Mesothelial cell of epicardium (in vitro differentiated cells): Measurements from ENCODE around the gene SNX13. TPM values are rescaled to one million over a fixed set of nuclear protein-coding genes. Genes with fewer than 3 reads are reported as not detected.

Source experiments
- DNase-seq, 2 experiments: peaks; one replicate each; pipeline ENCODE4 v3.0.0; 2021; ENCODE audit warnings: low spot score in 2 of 2; ENCODE audit not compliant: unreplicated experiment in 2 of 2
- H3K27ac Mint-ChIP-seq: 2 replicates; pipeline ENCODE4 v1.8.0; 2021; ENCODE audit warnings: mixed read lengths
- H3K27me3 Mint-ChIP-seq: 2 replicates; pipeline ENCODE4 v1.8.0; 2021; ENCODE audit warnings: low read depth, mixed read lengths
- H3K36me3 Mint-ChIP-seq: 2 replicates; pipeline ENCODE4 v1.8.0; 2021; ENCODE audit warnings: mixed read lengths
- H3K4me1 Mint-ChIP-seq: 2 replicates; pipeline ENCODE4 v1.8.0; 2021; ENCODE audit warnings: mixed read lengths
- H3K4me3 Mint-ChIP-seq: 2 replicates; pipeline ENCODE4 v1.8.0; 2021; ENCODE audit warnings: mild to moderate bottlenecking, moderate library complexity, mixed read lengths
- H3K9me3 Mint-ChIP-seq: 2 replicates; pipeline ENCODE4 v1.8.0; 2021; ENCODE audit warnings: mixed read lengths
- total RNA-seq: library from RNA; stranded (reverse); gene quantifications from 3 replicates; pipeline ENCODE4 v1.2.1, GENCODE V29; 2021
- TF ChIP-seq, protein P1 (sequence below): fragments of 200-600 bp; sonication (generic); IDR thresholded peaks from one replicate; pipeline ENCODE4 v1.5.0; 2021; ENCODE audit warnings: antibody characterized with exemption; ENCODE audit not compliant: unreplicated experiment

The SNX13 gene
- total RNA-seq, 1 donor from 2014 or later: 57.1 TPM

DNA sequence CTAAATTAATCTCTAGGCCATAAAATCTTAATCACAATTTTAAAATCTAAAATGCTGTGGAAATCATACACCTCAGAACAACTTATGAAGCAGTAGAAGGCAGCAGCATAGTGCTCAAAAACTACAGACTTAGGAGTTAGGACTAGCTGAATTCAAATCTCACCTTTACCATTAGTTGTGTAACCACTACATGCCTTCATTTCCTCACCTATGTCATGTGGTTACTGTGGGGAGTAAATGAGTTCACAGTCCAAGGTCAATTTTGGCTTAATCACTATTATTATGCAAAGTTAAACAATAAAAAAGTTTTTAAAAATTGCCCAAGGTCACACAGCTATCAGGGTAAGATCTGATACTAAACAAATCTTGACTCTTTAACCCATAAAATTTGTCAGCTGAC lies 37.0 kb downstream of the SNX13 start:
- DNase-seq: no peak
- TF ChIP-seq, protein P1, sequence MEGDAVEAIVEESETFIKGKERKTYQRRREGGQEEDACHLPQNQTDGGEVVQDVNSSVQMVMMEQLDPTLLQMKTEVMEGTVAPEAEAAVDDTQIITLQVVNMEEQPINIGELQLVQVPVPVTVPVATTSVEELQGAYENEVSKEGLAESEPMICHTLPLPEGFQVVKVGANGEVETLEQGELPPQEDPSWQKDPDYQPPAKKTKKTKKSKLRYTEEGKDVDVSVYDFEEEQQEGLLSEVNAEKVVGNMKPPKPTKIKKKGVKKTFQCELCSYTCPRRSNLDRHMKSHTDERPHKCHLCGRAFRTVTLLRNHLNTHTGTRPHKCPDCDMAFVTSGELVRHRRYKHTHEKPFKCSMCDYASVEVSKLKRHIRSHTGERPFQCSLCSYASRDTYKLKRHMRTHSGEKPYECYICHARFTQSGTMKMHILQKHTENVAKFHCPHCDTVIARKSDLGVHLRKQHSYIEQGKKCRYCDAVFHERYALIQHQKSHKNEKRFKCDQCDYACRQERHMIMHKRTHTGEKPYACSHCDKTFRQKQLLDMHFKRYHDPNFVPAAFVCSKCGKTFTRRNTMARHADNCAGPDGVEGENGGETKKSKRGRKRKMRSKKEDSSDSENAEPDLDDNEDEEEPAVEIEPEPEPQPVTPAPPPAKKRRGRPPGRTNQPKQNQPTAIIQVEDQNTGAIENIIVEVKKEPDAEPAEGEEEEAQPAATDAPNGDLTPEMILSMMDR: no peak
- Mint-ChIP-seq H3K27ac (no peak overlapping the region), H3K36me3 (peaks cover 4% of the 10 kb centered on the region), H3K27me3 (no peaks in the 10 kb centered on the region), H3K4me1 (peaks cover 4% of the 10 kb centered on the region), H3K9me3 (no peaks in the 10 kb centered on the region), H3K4me3 (no peak overlapping the region)

DNA sequence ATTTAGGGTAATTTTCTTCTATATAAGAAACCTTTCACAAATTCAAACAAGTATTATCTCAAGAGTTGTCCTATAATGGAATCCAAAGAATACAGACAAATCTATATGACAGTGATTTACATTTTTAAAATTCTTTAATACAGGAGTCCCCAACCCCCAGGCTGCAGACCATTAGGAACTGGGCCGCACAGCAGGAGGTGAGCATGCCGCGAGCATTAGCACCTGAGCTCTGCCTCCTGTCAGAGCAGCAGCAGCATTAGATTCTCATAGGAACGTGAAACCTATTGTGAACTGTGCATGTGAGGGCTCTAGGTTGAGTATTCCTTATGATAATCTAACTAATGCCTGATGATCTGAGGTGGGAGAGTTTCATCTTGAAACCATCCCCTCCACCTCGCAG lies 37.7 kb downstream of the SNX13 start:
- TF ChIP-seq, protein P1: no peak
- no peaks in the 10 kb centered on the region for H3K27me3 Mint-ChIP-seq
- H3K36me3 Mint-ChIP-seq: peaks cover 2% of the 10 kb centered on the region
- peaks cover 4% of the 10 kb centered on the region for H3K4me1 Mint-ChIP-seq
- H3K9me3 Mint-ChIP-seq: no peaks in the 10 kb centered on the region
- H3K27ac Mint-ChIP-seq: no peak overlapping the region
- no peak overlapping the region for H3K4me3 Mint-ChIP-seq
- DNase-seq: no peak

DNA sequence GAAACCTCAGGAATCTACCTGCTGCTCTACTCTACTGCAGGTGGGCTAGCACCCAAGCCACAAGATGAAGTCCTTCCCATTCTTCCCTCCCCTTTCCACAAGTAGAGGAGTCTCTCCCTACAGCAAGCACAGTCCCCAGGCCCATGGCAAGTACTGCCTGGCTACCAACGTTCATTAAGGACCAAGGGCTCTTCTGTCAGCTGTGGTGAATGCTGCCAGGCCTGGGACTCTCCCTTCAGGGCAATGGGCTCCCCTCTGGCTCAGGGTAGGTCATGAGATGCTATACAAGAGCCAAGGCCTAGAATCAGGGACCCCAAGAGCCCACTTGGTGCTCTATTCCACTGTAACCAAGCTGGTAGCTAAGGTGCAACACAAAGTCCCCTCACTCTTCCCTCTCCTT lies 39.8 kb downstream of the SNX13 start:
- H3K27ac Mint-ChIP-seq: no peak overlapping the region
- TF ChIP-seq, protein P1: no peak
- DNase-seq: no peak
- H3K27me3 Mint-ChIP-seq: no peaks in the 10 kb centered on the region
- peaks cover 4% of the 10 kb centered on the region for H3K4me1 Mint-ChIP-seq
- no peak overlapping the region for H3K4me3 Mint-ChIP-seq
- no peaks in the 10 kb centered on the region for H3K9me3 Mint-ChIP-seq
- H3K36me3 Mint-ChIP-seq: peaks cover 9% of the 10 kb centered on the region

DNA sequence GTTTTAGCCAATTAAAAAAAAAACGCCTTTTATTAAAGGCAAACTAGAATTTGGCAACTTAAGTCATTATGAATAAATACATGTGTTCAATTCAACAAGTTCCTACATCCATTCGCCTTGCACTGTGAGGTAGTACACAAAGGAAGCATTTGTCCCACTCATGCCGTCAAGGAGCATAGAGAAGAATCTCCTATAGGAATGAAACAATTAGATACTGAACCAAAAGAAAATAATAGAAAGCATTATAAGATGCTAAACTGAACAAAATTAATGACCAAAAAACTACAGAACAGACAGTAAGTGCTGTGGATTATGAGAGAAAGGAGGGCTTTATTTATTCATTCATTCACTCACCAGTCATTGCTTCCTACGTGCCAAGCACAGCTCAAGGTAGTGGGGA lies 42.2 kb downstream of the SNX13 start:
- Mint-ChIP-seq H3K4me3 (no peak overlapping the region), H3K4me1 (peaks cover 4% of the 10 kb centered on the region), H3K27me3 (no peaks in the 10 kb centered on the region), H3K27ac (no peak overlapping the region), H3K36me3 (peaks cover 9% of the 10 kb centered on the region), H3K9me3 (no peaks in the 10 kb centered on the region)
- no peak for DNase-seq
- TF ChIP-seq, protein P1: no peak

DNA sequence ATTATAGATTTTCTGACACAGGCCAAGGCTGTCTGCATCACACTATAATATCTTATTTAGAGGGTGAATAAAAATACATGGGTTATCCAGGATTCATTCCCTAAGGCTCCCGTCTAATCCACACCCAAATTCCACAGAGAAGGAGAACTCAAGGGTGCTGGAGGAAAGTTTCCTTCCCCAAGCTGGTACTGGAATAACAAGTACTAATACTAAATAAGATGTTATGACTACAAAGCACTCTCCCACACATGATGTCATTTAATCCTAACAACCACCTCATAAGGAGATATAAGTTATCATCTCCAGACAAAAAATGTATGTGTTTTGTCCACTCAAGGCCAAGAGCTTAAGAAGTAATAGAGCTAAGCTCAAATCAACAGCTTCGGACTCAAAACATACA lies 53.0 kb downstream of the SNX13 start:
- Mint-ChIP-seq H3K27me3 (no peaks in the 10 kb centered on the region), H3K27ac (no peak overlapping the region), H3K36me3 (peaks cover 37% of the 10 kb centered on the region), H3K9me3 (peaks cover 5% of the 10 kb centered on the region), H3K4me3 (no peak overlapping the region), H3K4me1 (no peaks in the 10 kb centered on the region)
- no peak for DNase-seq
- TF ChIP-seq, protein P1: no peak

DNA sequence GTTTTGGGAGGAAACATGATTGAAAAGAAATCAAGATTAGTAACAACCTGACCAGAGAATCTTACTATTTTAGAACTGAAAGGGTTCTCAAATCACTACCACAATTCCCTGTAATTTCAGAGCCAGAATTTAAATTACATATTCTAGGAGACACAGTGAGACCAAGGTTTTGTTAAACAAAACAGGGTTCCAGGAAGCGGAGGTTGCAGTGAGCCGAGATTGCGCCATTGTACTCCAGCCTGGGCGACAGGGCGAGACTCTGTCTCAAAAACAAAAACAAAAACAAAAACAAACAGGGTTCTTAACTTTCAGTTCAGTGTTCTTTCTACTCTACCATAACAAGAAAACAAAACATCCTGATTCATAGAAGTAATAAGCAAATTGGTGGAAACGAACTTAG lies 57.6 kb downstream of the SNX13 start:
- Mint-ChIP-seq H3K36me3 (peaks cover 42% of the 10 kb centered on the region), H3K4me1 (peaks cover 4% of the 10 kb centered on the region), H3K27me3 (no peaks in the 10 kb centered on the region), H3K4me3 (no peak overlapping the region), H3K9me3 (peaks cover 5% of the 10 kb centered on the region), H3K27ac (no peak overlapping the region)
- TF ChIP-seq, protein P1: no peak
- no peak for DNase-seq
